Measurements from ENCODE around the gene TGFB1I1. TPM values are rescaled to one million over a fixed set of nuclear protein-coding genes. Genes with fewer than 3 reads are reported as not detected.
A peak's percentile ranks its signal among the peaks of the same experiment; 100 is the strongest.

The TGFB1I1 gene
- total and polyA plus RNA-seq, 2 of the 13 experiments (the other 11 are each of a cell fraction or from before 2014, with no cell fraction given), result 0.80 to 2.9 TPM

DNA sequence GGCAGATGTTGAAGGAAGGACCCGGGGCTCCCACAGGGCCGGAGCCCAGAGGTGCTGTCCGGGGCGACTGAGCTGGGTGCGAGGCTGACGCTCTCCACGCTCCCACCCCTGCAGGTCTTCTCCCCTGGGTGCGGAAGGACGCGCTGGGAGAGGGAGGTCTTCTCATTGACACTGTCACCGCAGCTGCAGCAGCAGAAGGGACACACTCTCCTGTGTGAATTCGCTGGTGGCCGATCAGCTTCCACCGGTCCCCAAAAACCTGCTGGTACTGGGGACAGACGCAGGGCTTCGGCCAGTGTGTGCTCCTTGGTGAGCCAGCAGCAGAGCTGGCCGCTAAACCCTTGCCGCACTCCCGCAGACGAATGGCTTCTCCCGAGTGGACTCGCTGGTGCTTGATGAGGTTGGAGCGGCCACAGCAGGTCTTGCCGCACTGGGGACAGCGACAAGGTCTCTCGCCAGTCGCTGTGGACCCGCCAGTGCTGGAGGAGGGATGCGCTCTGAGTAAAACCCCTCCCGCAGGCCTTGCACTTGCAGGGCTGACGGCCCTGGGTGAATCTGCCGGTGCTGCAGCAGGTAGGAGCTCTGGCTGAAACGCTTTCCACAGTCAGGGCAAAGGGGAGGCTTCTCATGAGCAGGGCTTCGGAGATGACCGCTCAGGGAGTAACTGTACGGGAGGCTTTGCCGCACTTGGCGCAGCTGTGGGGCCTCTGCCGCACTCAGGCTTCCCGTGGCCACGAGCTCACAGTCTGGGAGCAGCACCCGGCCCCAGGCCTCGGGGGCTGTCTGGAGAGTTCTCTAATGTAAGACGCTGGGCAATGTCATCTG, 35.5 kb upstream of the TGFB1I1 start:
- Histone ChIP-seq H3K36me3 (replicated peaks in 1 of 2; ENCODE audit: control insufficient read depth in 1 of 2, insufficient read depth in 2 of 2, low read length in 2 of 2) (no peaks in the 10 kb centered on the region), H3K27ac (ENCODE audit: extremely low read length, insufficient read depth, low read length) (no peak overlapping the region), H3K27me3 (ENCODE audit: control insufficient read depth in 1 of 2, insufficient read depth in 2 of 2, low read length in 2 of 2) (peaks cover 1 to 19% of the 10 kb centered on the region in 2 experiments; a peak in 2 of 5 replicates), H3K4me3 (replicated peaks in 1 of 3; ENCODE audit: insufficient read depth in 1 of 3, low read depth in 2 of 3, low read length in 3 of 3) (no peak overlapping the region), H3K79me2 (ENCODE audit: insufficient read depth, low read length) (no peaks in the 10 kb centered on the region), H3K4me1 (ENCODE audit: insufficient read depth, low read length) (no peaks in the 10 kb centered on the region; the same call in 1 of the 2 replicates), H3K4me2 (ENCODE audit: low read depth, low read length) (no peak overlapping the region), H3K9ac (ENCODE audit: insufficient read depth, low read depth, low read length) (no peak overlapping the region), H2AFZ (ENCODE audit: low read length) (no peak overlapping the region), H4K20me1 (ENCODE audit: insufficient read depth, low read length) (no peaks in the 10 kb centered on the region), H3K9me3 (ENCODE audit: low read length) (no peaks in the 10 kb centered on the region)
- 0 out of 2 replicates have a peak, but pooled peaks have one; percentile 32 for TF ChIP-seq ZNF30 (CRISPR knock-in tag; IDR thresholded peaks at IDR 0.05)
- TF ChIP-seq ZNF260 (CRISPR knock-in tag; IDR thresholded peaks at IDR 0.05; ENCODE audit: borderline replicate concordance, low read depth), result no peak
- no peak for TF ChIP-seq ZNF615 (CRISPR knock-in tag; IDR thresholded peaks at IDR 0.05; ENCODE audit: borderline replicate concordance)
- TF ChIP-seq, protein P1, sequence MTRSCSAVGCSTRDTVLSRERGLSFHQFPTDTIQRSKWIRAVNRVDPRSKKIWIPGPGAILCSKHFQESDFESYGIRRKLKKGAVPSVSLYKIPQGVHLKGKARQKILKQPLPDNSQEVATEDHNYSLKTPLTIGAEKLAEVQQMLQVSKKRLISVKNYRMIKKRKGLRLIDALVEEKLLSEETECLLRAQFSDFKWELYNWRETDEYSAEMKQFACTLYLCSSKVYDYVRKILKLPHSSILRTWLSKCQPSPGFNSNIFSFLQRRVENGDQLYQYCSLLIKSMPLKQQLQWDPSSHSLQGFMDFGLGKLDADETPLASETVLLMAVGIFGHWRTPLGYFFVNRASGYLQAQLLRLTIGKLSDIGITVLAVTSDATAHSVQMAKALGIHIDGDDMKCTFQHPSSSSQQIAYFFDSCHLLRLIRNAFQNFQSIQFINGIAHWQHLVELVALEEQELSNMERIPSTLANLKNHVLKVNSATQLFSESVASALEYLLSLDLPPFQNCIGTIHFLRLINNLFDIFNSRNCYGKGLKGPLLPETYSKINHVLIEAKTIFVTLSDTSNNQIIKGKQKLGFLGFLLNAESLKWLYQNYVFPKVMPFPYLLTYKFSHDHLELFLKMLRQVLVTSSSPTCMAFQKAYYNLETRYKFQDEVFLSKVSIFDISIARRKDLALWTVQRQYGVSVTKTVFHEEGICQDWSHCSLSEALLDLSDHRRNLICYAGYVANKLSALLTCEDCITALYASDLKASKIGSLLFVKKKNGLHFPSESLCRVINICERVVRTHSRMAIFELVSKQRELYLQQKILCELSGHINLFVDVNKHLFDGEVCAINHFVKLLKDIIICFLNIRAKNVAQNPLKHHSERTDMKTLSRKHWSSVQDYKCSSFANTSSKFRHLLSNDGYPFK (CRISPR knock-in tag; IDR thresholded peaks at IDR 0.05; ENCODE audit: borderline replicate concordance), result no peak
- TF ChIP-seq GMEB2 (CRISPR knock-in tag; IDR thresholded peaks at IDR 0.05; ENCODE audit: low read depth), result no peak
- TF ChIP-seq ZNF883 (CRISPR knock-in tag; IDR thresholded peaks at IDR 0.05; ENCODE audit: not compliant biosample characterization), result no peak
- DNase-seq (ENCODE audit: low spot score) (no peak), FAIRE-seq (no peak), ATAC-seq (peak; percentile 28)
- in situ Hi-C loops (cut with HindIII; ENCODE audit: extremely low pct_ligation_motif_present, low pct_unique_long_range_greater_than_20kb) (loop anchor here (25.0 kb wide), 1 partner anchor 224 kb away; the partner anchor contains the start of genes PYCARD, PYDC1 and TRIM72), intact Hi-C loops (cut with micrococcal nuclease; ENCODE audit: unreplicated experiment) (no loop called here)
- no TSS peak for BruUV-seq (replicated peaks)
- 56% methylated on average over 17 of the region's 44 CpGs for WGBS (ENCODE audit: low lambda C conversion rate)
- ChIA-PET POLR2A (no interaction called here), CTCF (ENCODE audit: low intra/inter-chr PET ratio, low total read pairs) (no interaction called here)
